Measurements from ENCODE around the gene ZSWIM7. TPM values are rescaled to one million over a fixed set of nuclear protein-coding genes. Genes with fewer than 3 reads are reported as not detected.
"Not testable (repeated sequence)": the region's sequence is repeated elsewhere in the genome, so short reads cannot be mapped to it uniquely, and the experiment has no call there.

The ZSWIM7 gene
- total and polyA plus RNA-seq, 7 experiments from 2014 or later: 10.0 to 82.7 (median 39.0) TPM

- H3K27me3 ChIP-seq (ENCODE audit: control insufficient read depth in 2 of 2, insufficient read depth in 2 of 2, low read length in 2 of 2): no peaks in the 10 kb centered on the region
These were observed 17.6 kb downstream of the ZSWIM7 start for GRCh38 chr17:15981646-15982580.

GRCh38 chr17:15981208-15981607, 18.3 kb downstream of the ZSWIM7 start:
- H3K27me3 Mint-ChIP-seq: no peaks in the 10 kb centered on the region
- no peaks in the 10 kb centered on the region for H3K4me1 ChIP-seq (ENCODE audit: control insufficient read depth in 2 of 2, insufficient read depth in 2 of 2, low read length in 2 of 2)
- CTCF ChIA-PET: interaction anchor here (0.7 kb wide), 1 partner anchor 16 kb away, joined by 4 read pairs; no protein-coding TSS in a partner anchor
- no peak overlapping the region for H3K4me3 ChIP-seq (ENCODE audit: low read length)
- peaks cover 10 to 70% (median 14%) of the 10 kb centered on the region in 3 experiments for H3K36me3 ChIP-seq (ENCODE audit: control insufficient read depth in 2 of 3, insufficient read depth in 3 of 3, low read length in 3 of 3)
- H3K9me3 ChIP-seq (ENCODE audit: control insufficient read depth in 2 of 3, low read length in 3 of 3): no peaks in the 10 kb centered on the region
- no peak overlapping the region for H3K4me3 Mint-ChIP-seq
- H3K27ac Mint-ChIP-seq: peak overlapping the region in 5 of 9 donors; percentile 5 to 76 (median 53)
- DNase-seq: no peak
- peak; percentile 26 for ATAC-seq
- POLR2A ChIA-PET: no interaction called here
- peaks cover 4 to 20% (median 9%) of the 10 kb centered on the region in 7 donors for H3K4me1 Mint-ChIP-seq
- H3K36me3 Mint-ChIP-seq: peaks cover 19 to 49% (median 28%) of the 10 kb centered on the region in 5 donors
- no peaks in the 10 kb centered on the region for H3K9me3 Mint-ChIP-seq
- no peaks in the 10 kb centered on the region for H3K27me3 ChIP-seq (ENCODE audit: control insufficient read depth in 2 of 2, insufficient read depth in 2 of 2, low read length in 2 of 2)
- intact Hi-C loops (cut with micrococcal nuclease): no loop called here
- H3K27ac ChIP-seq (ENCODE audit: low read depth, low read length): no peak overlapping the region

More at GRCh38 chr17:15981646-15982580, 17.6 kb downstream of the ZSWIM7 start:
- Histone ChIP-seq H3K4me1 (ENCODE audit: control insufficient read depth in 2 of 2, insufficient read depth in 2 of 2, low read length in 2 of 2) (no peaks in the 10 kb centered on the region), H3K27ac (ENCODE audit: low read depth, low read length) (no peak overlapping the region), H3K36me3 (ENCODE audit: control insufficient read depth in 2 of 3, insufficient read depth in 3 of 3, low read length in 3 of 3) (peaks cover 10 to 71% (median 14%) of the 10 kb centered on the region in 3 experiments), H3K4me3 (ENCODE audit: low read length) (no peak overlapping the region), H3K9me3 (ENCODE audit: control insufficient read depth in 2 of 3, low read length in 3 of 3) (no peaks in the 10 kb centered on the region)
- ChIA-PET CTCF (interaction anchor here (0.7 kb wide), 1 partner anchor 16 kb away, joined by 4 read pairs; no protein-coding TSS in a partner anchor), POLR2A (no interaction called here)
- H3K36me3 Mint-ChIP-seq: peaks cover 16 to 50% (median 32%) of the 10 kb centered on the region in 5 donors
- no peaks in the 10 kb centered on the region for H3K9me3 Mint-ChIP-seq
- ATAC-seq (no peak), DNase-seq (no peak)
- no peak overlapping the region for H3K4me3 Mint-ChIP-seq
- intact Hi-C loops (cut with micrococcal nuclease): no loop called here
- peak overlapping the region in 8 of 9 donors; percentile 16 to 89 (median 54) for H3K27ac Mint-ChIP-seq
- peaks cover 4 to 20% (median 9%) of the 10 kb centered on the region in 7 donors for H3K4me1 Mint-ChIP-seq
- H3K27me3 Mint-ChIP-seq: no peaks in the 10 kb centered on the region

DNA sequence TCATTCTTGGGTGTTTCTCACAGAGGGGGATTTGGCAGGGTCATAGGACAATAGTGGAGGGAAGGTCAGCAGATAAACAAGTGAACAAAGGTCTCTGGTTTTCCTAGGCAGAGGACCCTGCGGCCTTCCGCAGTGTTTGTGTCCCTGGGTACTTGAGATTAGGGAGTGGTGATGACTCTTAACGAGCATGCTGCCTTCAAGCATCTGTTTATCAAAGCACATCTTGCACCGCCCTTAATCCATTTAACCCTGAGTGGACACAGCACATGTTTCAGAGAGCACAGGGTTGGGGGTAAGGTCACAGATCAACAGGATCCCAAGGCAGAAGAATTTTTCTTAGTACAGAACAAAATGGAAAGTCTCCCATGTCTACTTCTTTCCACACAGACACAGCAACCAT, 20.5 kb downstream of the ZSWIM7 start:
- H3K27ac ChIP-seq (ENCODE audit: low read depth, low read length); H3K4me3 ChIP-seq (ENCODE audit: low read length); DNase-seq; CTCF ChIA-PET; H3K4me1 ChIP-seq (ENCODE audit: control insufficient read depth in 2 of 2, insufficient read depth in 2 of 2, low read length in 2 of 2); H3K27me3 Mint-ChIP-seq; H3K27ac Mint-ChIP-seq; H3K9me3 Mint-ChIP-seq; POLR2A ChIA-PET; H3K9me3 ChIP-seq (ENCODE audit: control insufficient read depth in 2 of 3, low read length in 3 of 3); ATAC-seq; H3K27me3 ChIP-seq (ENCODE audit: control insufficient read depth in 2 of 2, insufficient read depth in 2 of 2, low read length in 2 of 2); H3K4me3 Mint-ChIP-seq; intact Hi-C loops (cut with micrococcal nuclease): not testable (repeated sequence)
- Mint-ChIP-seq H3K4me1 (peaks cover 4 to 20% (median 9%) of the 10 kb centered on the region in 7 donors), H3K36me3 (peaks cover 19 to 53% (median 28%) of the 10 kb centered on the region in 5 donors)
- peaks cover 4 to 56% (median 10%) of the 10 kb centered on the region in 3 experiments for H3K36me3 ChIP-seq (ENCODE audit: control insufficient read depth in 2 of 3, insufficient read depth in 3 of 3, low read length in 3 of 3)

DNA sequence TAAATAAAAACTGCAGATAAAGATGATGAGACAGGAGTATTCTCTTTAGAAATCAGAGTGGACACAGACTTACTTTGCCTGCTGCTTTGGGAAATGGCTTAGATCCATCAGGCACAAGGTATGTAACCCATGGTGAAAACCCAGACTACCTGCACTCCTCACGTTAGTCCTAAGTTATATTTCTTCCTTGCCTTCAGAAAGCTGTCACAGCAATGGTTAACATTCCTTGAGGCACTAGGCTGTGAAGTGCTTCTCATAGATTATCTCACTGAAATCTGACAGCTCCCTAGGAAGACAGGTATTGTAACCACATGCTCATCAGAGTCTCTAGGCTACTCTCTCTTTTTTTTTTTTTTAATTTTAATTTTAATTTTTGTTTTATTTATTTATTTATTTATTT, 20.9 kb downstream of the ZSWIM7 start:
- H3K9me3 Mint-ChIP-seq: no peaks in the 10 kb centered on the region
- no peak overlapping the region for H3K27ac Mint-ChIP-seq
- Histone ChIP-seq H3K27ac (ENCODE audit: low read depth, low read length) (no peak overlapping the region), H3K4me1 (ENCODE audit: control insufficient read depth in 2 of 2, insufficient read depth in 2 of 2, low read length in 2 of 2) (no peaks in the 10 kb centered on the region), H3K36me3 (ENCODE audit: control insufficient read depth in 2 of 3, insufficient read depth in 3 of 3, low read length in 3 of 3) (peaks cover 4 to 52% (median 10%) of the 10 kb centered on the region in 3 experiments), H3K9me3 (ENCODE audit: control insufficient read depth in 2 of 3, low read length in 3 of 3) (no peaks in the 10 kb centered on the region), H3K27me3 (ENCODE audit: control insufficient read depth in 2 of 2, insufficient read depth in 2 of 2, low read length in 2 of 2) (no peaks in the 10 kb centered on the region), H3K4me3 (ENCODE audit: low read length) (no peak overlapping the region)
- POLR2A ChIA-PET: no interaction called here
- H3K4me1 Mint-ChIP-seq: peaks cover 4 to 20% (median 9%) of the 10 kb centered on the region in 7 donors
- H3K4me3 Mint-ChIP-seq: no peak overlapping the region
- DNase-seq: no peak
- ATAC-seq: no peak
- peaks cover 16 to 49% (median 26%) of the 10 kb centered on the region in 5 donors for H3K36me3 Mint-ChIP-seq
- intact Hi-C loops (cut with micrococcal nuclease): no loop called here
- CTCF ChIA-PET: no interaction called here
- peaks cover 0 to 2% (median 0%) of the 10 kb centered on the region in 5 donors for H3K27me3 Mint-ChIP-seq

DNA sequence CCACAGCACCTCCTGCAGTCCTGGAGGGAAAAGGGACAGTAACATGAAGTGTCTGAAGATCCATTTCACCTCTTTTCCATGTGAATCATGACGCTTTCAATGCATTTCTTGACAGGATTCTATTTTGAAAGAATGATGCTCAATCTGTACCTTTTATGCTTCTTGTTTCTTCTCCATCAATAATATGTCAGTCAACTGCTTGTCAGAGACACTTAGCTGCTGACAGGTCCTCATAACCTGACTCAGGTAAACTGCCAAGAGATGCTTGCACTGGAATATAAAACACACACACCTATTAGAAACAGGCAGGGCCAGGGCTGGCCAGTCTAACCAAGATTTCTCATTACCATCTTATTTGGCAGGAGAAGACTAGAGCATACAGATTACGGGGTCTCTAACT, 21.6 kb downstream of the ZSWIM7 start:
- no peak overlapping the region for H3K4me3 Mint-ChIP-seq
- peak overlapping the region in 1 of 9 donors; percentile 34 for H3K27ac Mint-ChIP-seq
- no peaks in the 10 kb centered on the region for H3K9me3 Mint-ChIP-seq
- H3K27me3 Mint-ChIP-seq: peaks cover 0 to 2% (median 0%) of the 10 kb centered on the region in 5 donors
- Histone ChIP-seq H3K4me1 (ENCODE audit: control insufficient read depth in 2 of 2, insufficient read depth in 2 of 2, low read length in 2 of 2) (no peaks in the 10 kb centered on the region), H3K4me3 (ENCODE audit: low read length) (no peak overlapping the region), H3K36me3 (ENCODE audit: control insufficient read depth in 2 of 3, insufficient read depth in 3 of 3, low read length in 3 of 3) (peaks cover 4 to 47% (median 10%) of the 10 kb centered on the region in 3 experiments), H3K9me3 (ENCODE audit: control insufficient read depth in 2 of 3, low read length in 3 of 3) (no peaks in the 10 kb centered on the region), H3K27me3 (ENCODE audit: control insufficient read depth in 2 of 2, insufficient read depth in 2 of 2, low read length in 2 of 2) (no peaks in the 10 kb centered on the region), H3K27ac (ENCODE audit: low read depth, low read length) (no peak overlapping the region)
- H3K36me3 Mint-ChIP-seq: peaks cover 16 to 49% (median 26%) of the 10 kb centered on the region in 5 donors
- peaks cover 4 to 20% (median 9%) of the 10 kb centered on the region in 7 donors for H3K4me1 Mint-ChIP-seq
- DNase-seq: no peak
- intact Hi-C loops (cut with micrococcal nuclease): no loop called here
- POLR2A ChIA-PET: interaction anchor here (0.6 kb wide), 1 partner anchor 36 kb away, joined by 4 read pairs; no protein-coding TSS in a partner anchor
- CTCF ChIA-PET: no interaction called here
- ATAC-seq: no peak

DNA sequence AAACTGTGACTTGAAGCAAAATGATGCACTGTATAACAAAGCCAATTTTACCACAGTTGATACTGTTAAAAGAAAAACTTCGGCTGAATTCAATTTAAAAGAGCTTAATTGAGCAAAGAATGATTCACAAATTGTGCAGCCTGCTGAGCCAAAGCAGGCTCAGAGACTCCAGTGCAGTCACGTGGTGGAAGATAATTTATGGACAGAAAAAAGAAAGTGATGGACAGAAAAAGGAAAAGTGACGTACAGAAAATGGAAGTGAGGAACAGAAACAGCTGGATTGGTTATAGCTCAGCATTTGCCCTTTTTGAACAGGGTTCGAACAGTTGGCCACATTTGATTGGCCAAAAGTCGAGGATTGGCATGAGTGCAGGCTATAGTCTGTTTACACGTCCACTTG, 25.7 kb downstream of the ZSWIM7 start:
- peaks cover 0 to 23% (median 4%) of the 10 kb centered on the region in 3 experiments for H3K36me3 ChIP-seq (ENCODE audit: control insufficient read depth in 2 of 3, insufficient read depth in 3 of 3, low read length in 3 of 3)
- no peaks in the 10 kb centered on the region for H3K4me1 ChIP-seq (ENCODE audit: control insufficient read depth in 2 of 2, insufficient read depth in 2 of 2, low read length in 2 of 2)
- Mint-ChIP-seq H3K27me3 (peaks cover 0 to 11% (median 5%) of the 10 kb centered on the region in 5 donors), H3K4me1 (peaks cover 0 to 12% (median 0%) of the 10 kb centered on the region in 7 donors), H3K27ac (peak overlapping the region in 1 of 9 donors; percentile 58), H3K9me3 (no peaks in the 10 kb centered on the region), H3K36me3 (peaks cover 4 to 25% (median 5%) of the 10 kb centered on the region in 5 donors), H3K4me3 (no peak overlapping the region)
- H3K4me3 ChIP-seq (ENCODE audit: low read length): no peak overlapping the region
- H3K27ac ChIP-seq (ENCODE audit: low read depth, low read length): no peak overlapping the region
- H3K9me3 ChIP-seq (ENCODE audit: control insufficient read depth in 2 of 3, low read length in 3 of 3): no peaks in the 10 kb centered on the region
- ChIA-PET POLR2A (no interaction called here), CTCF (no interaction called here)
- intact Hi-C loops (cut with micrococcal nuclease): no loop called here
- no peaks in the 10 kb centered on the region for H3K27me3 ChIP-seq (ENCODE audit: control insufficient read depth in 2 of 2, insufficient read depth in 2 of 2, low read length in 2 of 2)
- DNase-seq (no peak), ATAC-seq (no peak)

Data from naive thymus-derived CD4-positive, alpha-beta T cell (primary cell).